ENCODE results near the gene USP20. TPM values are rescaled to one million over a fixed set of nuclear protein-coding genes. Genes with fewer than 3 reads are reported as not detected.

Gene USP20
- total and polyA plus RNA-seq, 12 donors: 8.3 to 73.4 (median 34.5) TPM

DNA sequence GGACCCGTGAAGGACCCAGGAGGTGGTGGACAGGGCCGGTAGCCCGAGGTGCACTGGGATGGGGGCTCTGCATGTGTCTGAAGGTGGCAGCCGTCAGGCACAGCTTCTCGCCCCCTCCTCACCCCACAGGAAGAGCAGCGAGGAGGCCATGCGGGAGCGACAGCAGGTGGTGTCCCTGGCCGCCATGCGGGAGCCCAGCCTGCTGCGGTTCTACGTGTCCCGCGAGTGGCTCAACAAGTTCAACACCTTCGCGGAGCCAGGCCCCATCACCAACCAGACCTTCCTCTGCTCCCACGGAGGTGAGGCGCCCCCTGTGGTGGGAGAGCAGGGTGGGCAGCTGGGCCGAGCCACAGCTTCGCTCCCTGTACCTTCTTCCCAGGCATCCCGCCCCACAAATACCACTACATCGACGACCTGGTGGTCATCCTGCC lies 39.9 kb downstream of the USP20 start:
- H3K4me3 ChIP-seq: no peak overlapping the region
- H3K27me3 ChIP-seq: no peaks in the 10 kb centered on the region
- H3K9me3 ChIP-seq (replicated peaks in 1 of 3): no peaks in the 10 kb centered on the region
- peaks cover 0 to 38% of the 10 kb centered on the region in 2 donors for H3K36me3 ChIP-seq (replicated peaks in 1 of 2)
- no peaks in the 10 kb centered on the region for H3K4me1 ChIP-seq (replicated peaks in 1 of 2)
- H3K27ac ChIP-seq: no peak overlapping the region
- intact Hi-C loops (cut with DNase I): no loop called here
- whole genome bisulfite sequencing, 4 donors: 88 to 92% (median 90%) methylated on average over 10 to 23 of the region's 23 CpGs
- TF ChIP-seq, protein P1, sequence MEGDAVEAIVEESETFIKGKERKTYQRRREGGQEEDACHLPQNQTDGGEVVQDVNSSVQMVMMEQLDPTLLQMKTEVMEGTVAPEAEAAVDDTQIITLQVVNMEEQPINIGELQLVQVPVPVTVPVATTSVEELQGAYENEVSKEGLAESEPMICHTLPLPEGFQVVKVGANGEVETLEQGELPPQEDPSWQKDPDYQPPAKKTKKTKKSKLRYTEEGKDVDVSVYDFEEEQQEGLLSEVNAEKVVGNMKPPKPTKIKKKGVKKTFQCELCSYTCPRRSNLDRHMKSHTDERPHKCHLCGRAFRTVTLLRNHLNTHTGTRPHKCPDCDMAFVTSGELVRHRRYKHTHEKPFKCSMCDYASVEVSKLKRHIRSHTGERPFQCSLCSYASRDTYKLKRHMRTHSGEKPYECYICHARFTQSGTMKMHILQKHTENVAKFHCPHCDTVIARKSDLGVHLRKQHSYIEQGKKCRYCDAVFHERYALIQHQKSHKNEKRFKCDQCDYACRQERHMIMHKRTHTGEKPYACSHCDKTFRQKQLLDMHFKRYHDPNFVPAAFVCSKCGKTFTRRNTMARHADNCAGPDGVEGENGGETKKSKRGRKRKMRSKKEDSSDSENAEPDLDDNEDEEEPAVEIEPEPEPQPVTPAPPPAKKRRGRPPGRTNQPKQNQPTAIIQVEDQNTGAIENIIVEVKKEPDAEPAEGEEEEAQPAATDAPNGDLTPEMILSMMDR (IDR thresholded peaks at IDR 0.05): no peak
- no peak for TF ChIP-seq POLR2A (IDR thresholded peaks at IDR 0.05)
- DNase-seq: no peak

DNA sequence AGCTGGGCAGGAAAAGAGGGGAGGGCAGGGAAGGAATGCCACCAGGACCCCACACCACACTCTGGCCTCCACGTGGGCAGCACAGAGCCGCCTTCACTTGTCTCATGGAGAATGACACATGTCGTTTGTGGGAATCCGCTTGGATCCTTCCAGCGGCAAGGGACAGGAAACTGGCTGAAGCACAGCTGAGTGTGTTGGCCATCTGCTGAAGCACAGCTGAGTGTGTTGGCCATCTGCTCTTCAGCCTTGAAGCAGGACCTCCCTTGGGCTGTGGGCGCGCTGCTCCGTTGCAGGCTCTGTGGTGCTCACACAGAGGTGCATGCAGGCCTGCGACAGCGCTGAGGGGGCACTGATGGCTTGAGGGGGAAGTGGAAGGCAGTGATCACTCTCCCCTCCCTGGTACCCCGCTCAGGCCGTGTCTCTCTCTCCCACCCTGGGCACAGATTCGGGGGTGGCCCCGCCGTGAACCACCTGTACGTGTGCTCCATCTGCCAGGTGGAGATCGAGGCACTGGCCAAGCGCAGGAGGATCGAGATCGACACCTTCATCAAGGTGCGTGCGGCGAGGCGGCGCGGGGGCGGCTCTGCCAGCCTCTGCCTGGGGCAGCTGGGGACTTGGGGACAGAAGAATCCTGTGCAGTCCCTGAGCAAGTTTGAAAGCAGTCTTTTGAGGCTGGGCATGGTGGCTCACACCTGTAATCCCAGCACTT lies 40.6 kb downstream of the USP20 start:
- Histone ChIP-seq H3K4me1 (replicated peaks in 1 of 2) (no peaks in the 10 kb centered on the region), H3K27ac (no peak overlapping the region), H3K4me3 (no peak overlapping the region), H3K36me3 (replicated peaks in 1 of 2) (peaks cover 0 to 38% of the 10 kb centered on the region in 2 donors), H3K9me3 (replicated peaks in 1 of 3) (no peaks in the 10 kb centered on the region), H3K27me3 (no peaks in the 10 kb centered on the region)
- intact Hi-C loops (cut with DNase I): no loop called here
- TF ChIP-seq, protein P1 (IDR thresholded peaks at IDR 0.05): no peak
- no peak for TF ChIP-seq POLR2A (IDR thresholded peaks at IDR 0.05)
- no peak for DNase-seq
- WGBS, 4 donors: 94 to 99% (median 95%) methylated on average over 15 to 27 of the region's 27 CpGs

DNA sequence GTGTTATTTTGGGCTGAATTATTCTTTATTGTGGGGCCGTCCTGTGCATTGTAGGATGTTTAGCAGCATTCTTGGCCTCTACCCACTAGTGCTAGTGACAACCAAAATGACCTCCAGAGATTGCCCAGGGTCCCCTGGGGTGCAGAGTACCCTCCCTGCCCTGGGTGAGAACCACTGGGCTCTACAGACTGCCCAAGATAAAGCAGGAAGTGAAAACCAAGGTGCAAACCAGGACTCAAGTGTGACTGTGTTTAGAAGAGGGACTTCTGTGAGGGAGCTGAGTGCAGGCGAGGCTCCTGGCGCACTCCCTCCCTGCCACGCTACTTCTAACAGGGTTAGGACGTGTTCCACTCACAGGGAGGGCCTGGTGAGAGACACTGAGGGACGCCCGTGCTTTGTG lies 41.6 kb downstream of the USP20 start:
- Histone ChIP-seq H3K4me1 (replicated peaks in 1 of 2) (no peaks in the 10 kb centered on the region), H3K27ac (no peak overlapping the region), H3K9me3 (replicated peaks in 1 of 3) (no peaks in the 10 kb centered on the region), H3K27me3 (no peaks in the 10 kb centered on the region), H3K36me3 (replicated peaks in 1 of 2) (peaks cover 0 to 38% of the 10 kb centered on the region in 2 donors), H3K4me3 (no peak overlapping the region)
- TF ChIP-seq POLR2A (IDR thresholded peaks at IDR 0.05): no peak
- TF ChIP-seq, protein P1 (IDR thresholded peaks at IDR 0.05): no peak
- 90 to 100% (median 92%) methylated on average over 3 to 7 of the region's 7 CpGs for WGBS, 4 donors
- DNase-seq: no peak
- intact Hi-C loops (cut with DNase I): no loop called here

DNA sequence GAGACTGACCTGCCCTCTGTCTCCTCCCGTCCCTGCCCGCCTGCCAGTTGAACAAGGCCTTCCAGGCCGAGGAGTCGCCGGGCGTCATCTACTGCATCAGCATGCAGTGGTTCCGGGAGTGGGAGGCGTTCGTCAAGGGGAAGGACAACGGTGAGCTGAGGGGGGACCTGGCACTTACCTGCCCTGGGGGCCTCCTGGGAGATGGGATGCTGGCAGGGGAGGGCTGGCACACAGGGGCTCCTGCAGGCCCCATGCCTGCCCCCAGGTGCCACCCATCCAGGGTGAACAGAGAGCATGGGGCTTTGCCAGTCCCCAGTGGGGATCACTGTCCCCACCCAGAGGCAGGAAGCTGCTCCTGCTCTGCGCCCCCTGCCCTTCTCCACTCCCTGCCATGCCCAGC lies 43.0 kb downstream of the USP20 start:
- WGBS, 4 donors: 88 to 91% (median 89%) methylated on average over 10 to 11 of the region's 11 CpGs
- intact Hi-C loops (cut with DNase I): no loop called here
- H3K4me3 ChIP-seq: no peak overlapping the region
- H3K36me3 ChIP-seq (replicated peaks in 1 of 2): peaks cover 0 to 38% of the 10 kb centered on the region in 2 donors
- TF ChIP-seq, protein P1 (IDR thresholded peaks at IDR 0.05): no peak
- no peak for TF ChIP-seq POLR2A (IDR thresholded peaks at IDR 0.05)
- no peaks in the 10 kb centered on the region for H3K4me1 ChIP-seq (replicated peaks in 1 of 2)
- H3K27ac ChIP-seq: no peak overlapping the region
- no peaks in the 10 kb centered on the region for H3K27me3 ChIP-seq
- no peaks in the 10 kb centered on the region for H3K9me3 ChIP-seq (replicated peaks in 1 of 3)
- DNase-seq: no peak
